SKM-1 treated with dmso at 0.1 percent for 144 hours (cell line): ENCODE results near the gene IPO9.
A peak's percentile ranks its signal among the peaks of the same experiment; 100 is the strongest.

Experiments used
- DNase-seq: peaks from one replicate; lab custom pipeline; 2025; ENCODE audit not compliant: unreplicated experiment; lab: John Stamatoyannopoulos, UW

Gene IPO9

GRCh38 chr1:201886103-201886885 is 57.3 kb downstream of the IPO9 start:
- DNase-seq = no peak

DNA sequence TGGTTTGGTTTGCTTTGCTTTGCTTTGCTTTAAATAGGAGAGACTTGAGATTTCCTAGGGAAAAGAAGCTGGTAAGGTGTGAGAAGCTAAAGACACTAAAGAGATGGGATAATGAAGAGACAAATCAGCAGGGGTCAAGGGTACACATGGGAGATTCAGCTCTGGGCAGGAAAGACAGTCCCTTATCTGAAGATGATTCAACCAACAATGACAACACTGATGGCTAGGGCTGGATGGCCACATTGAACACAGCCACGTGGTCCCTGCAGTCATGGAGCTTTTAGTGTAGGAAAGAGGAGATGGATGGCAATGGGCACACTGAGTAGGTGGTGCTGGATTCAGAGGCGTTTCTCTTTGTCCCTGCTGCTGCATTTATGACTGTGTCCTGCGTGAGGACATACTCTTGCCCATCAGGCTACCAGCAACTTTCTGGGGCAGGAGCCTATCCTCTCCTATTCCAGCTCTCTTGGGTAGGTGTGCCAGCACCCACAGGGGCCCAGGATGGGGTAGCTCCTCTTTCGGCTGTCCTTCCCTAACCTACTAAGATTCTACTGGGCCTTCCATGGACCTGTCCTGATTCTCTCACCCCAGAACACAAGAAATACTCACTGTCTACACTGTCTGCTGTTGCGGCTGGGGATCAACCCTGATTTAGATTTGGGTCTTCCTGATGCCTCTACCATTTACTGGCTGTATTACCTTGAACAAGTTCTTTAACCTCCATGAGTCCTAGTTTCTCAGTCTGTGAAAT is 58.3 kb downstream of the IPO9 start:
- no peak for DNase-seq

- DNase-seq = no peak
These were observed 59.5 kb downstream of the IPO9 start, which contains the start of gene SHISA4 for GRCh38 chr1:201888282-201889089. SHISA4 (plus strand) TSS chr1:201888898; CDS start chr1:201888995, 97 bp downstream.

GRCh38 chr1:201889090-201889968 is 60.4 kb downstream of the IPO9 start:
- no peak for DNase-seq

GRCh38 chr1:201890223-201890622 is 61.3 kb downstream of the IPO9 start:
- DNase-seq = no peak

- DNase-seq = no peak
These were observed 62.0 kb downstream of the IPO9 start for GRCh38 chr1:201890806-201891450.

DNA sequence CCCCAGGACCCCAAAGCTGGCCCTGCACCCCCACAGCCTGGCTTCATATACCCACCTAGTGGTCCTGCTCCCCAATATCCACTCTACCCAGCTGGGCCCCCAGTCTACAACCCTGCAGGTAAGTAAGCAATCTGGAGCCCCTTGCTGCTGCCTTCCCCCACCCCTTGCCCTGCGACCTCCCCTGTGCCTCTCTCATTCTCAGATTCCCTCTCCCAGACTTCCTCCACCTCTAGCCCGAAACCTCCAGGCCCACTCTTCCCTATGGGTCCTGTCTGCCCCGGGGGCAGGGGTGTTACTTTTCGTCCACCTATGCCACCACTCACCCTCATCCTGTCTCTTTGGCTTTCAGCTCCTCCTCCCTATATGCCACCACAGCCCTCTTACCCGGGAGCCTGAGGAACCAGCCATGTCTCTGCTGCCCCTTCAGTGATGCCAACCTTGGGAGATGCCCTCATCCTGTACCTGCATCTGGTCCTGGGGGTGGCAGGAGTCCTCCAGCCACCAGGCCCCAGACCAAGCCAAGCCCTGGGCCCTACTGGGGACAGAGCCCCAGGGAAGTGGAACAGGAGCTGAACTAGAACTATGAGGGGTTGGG is 62.6 kb downstream of the IPO9 start:
- DNase-seq = no peak

GRCh38 chr1:201892211-201892610 is 63.3 kb downstream of the IPO9 start:
- no peak for DNase-seq

DNA sequence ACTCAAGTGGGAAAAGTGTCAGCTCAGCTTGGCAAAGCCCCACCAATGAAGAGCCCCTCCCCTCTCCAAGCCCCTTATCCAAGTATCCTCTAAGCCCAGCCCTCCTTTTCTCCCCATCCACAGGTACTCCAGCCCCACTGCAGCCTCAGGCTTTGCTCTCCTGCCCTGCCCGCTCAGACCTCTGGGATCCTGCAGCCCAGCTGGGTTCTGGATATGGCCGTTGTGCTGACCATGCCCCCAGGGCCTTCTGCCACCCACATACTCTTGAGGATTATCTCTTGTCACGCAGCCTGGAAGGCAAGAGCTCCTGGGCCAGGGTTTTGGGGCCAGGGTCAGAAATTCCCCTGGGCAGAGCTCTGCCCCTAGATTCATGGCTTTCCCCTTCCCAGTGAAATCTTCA is 64.5 kb downstream of the IPO9 start:
- no peak for DNase-seq

DNA sequence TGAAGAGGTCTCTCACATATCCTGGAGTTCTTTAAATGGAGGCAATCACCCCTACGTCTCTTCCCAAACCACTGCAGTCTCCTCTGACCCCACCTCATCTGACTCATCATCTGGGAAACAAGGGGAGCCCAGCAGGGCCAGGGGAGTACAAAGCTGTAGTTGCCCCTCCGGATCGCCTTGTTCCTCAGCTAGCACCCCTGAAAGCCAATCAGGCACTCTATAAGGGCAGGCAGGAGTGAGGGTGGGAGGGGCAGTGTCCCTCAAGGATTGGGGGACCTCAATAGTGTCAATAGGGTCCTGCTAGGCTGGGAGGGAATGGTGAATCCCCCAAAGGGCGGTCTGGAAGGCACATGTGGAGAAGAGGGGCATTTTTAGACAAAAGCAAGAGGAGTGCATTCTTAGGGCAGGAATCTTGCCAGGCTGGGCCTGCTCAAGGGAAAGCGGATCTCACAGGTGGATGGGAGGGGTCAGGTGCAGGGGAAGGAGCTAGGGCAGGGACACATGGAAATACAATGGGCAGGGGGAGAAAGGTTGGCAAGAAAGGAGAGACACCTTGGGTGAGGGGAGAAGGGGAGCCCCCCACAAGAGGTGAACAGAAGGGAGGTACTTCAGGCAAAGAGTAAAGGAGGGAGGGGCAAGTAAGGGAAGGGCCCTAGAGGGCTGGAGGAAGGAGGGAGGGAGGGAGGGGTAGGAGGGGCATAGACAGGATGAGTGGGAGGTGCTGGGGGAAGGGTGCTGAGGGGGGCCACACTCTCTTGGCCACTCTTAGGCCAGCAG is 65.6 kb downstream of the IPO9 start:
- DNase-seq = no peak

GRCh38 chr1:201895120-201895665 is 66.2 kb downstream of the IPO9 start:
- no peak for DNase-seq

DNA sequence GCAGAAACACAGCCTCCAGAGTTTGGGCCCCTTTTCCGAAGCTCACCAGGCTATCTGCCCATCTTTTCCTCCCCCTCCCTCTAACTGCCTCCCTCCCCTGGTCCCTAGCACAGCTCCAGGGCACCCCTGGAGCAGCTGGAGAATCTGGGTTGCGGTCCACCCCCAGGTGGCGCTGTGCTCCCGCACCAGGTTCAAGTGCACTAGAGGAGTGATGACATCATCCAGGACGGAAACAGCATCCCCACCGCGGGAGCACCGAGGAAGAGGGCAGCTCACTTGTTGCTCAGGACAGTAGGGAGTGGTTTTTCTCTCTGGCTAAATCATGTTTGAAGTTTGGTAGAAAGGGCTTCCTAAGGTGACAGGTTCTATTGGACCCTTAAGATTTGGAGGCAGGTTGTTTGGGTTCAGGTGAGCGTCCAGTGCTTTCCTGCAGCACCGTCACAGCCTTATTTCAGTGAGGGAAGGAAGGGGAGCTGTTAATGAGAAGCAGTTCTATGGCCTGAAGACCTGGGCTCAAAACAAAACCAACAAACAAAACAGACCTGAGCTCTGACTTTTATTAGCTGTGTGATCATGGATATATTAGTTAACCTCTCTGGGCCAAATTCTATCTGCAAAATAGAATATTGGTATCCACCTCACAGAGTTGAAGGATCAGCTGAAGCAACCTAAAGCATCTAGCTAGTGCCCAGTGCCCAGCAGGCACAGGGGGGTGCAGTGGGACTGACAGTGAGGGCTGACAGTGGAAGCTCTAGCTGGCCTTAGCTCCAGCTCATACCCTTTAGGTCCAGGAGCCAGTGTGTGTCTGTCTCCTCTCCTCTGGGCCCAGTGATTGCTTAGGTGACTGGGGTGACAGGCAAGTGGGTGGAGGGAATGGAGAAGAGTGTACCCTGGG is 67.2 kb downstream of the IPO9 start:
- DNase-seq = peak; percentile 90

- DNase-seq = no peak
These were observed 68.0 kb downstream of the IPO9 start for GRCh38 chr1:201896951-201897391.

- no peak for DNase-seq
These were observed 69.4 kb downstream of the IPO9 start for GRCh38 chr1:201898240-201898894.

DNA sequence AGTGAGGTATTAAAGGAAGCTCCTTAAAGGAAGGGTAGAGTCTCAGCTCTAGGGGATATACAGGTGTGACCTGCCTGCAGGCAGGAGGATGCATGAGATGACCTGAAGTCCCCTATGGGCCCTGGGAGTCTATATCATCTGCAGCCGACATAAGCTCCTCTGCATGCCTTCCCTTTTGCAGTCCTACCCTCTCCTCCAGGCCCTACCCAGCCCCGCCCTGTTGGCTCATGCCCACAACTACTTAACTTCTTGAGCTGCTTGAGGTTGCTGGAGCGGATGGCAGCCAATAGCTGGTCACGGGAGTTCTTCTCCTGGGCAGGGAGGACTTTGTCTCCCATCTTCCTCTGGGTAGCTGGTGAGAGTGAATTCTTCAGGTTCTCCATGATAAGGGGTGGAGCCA is 70.0 kb downstream of the IPO9 start:
- DNase-seq = no peak

GRCh38 chr1:201899683-201900429 is 70.9 kb downstream of the IPO9 start:
- DNase-seq = no peak
